ENCODE results near the gene UQCRH.

- no peak for TF ChIP-seq SIN3A (IDR thresholded peaks at IDR 0.05; ENCODE audit: borderline replicate concordance, insufficient read depth, low read length)
- TF ChIP-seq TAF1 (IDR thresholded peaks at IDR 0.05; ENCODE audit: borderline replicate concordance, insufficient read depth, low read length), result no peak
These were observed 13.5 kb upstream of the UQCRH start for GRCh38 chr1:46289976-46290375.

Measured in PFSK-1 (cell line).